ENCODE results near the gene PLPP1.

The PLPP1 gene

GRCh38 chr5:55576661-55577060, 41.9 kb upstream of the PLPP1 start:
- H3K4me3 ChIP-seq (replicated peaks; ENCODE audit: low read depth, low read length) = no peak overlapping the region
- TF ChIP-seq, protein P1, sequence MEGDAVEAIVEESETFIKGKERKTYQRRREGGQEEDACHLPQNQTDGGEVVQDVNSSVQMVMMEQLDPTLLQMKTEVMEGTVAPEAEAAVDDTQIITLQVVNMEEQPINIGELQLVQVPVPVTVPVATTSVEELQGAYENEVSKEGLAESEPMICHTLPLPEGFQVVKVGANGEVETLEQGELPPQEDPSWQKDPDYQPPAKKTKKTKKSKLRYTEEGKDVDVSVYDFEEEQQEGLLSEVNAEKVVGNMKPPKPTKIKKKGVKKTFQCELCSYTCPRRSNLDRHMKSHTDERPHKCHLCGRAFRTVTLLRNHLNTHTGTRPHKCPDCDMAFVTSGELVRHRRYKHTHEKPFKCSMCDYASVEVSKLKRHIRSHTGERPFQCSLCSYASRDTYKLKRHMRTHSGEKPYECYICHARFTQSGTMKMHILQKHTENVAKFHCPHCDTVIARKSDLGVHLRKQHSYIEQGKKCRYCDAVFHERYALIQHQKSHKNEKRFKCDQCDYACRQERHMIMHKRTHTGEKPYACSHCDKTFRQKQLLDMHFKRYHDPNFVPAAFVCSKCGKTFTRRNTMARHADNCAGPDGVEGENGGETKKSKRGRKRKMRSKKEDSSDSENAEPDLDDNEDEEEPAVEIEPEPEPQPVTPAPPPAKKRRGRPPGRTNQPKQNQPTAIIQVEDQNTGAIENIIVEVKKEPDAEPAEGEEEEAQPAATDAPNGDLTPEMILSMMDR (IDR thresholded peaks at IDR 0.05; ENCODE audit: low read depth, low read length, missing control alignments) = no peak

DNA sequence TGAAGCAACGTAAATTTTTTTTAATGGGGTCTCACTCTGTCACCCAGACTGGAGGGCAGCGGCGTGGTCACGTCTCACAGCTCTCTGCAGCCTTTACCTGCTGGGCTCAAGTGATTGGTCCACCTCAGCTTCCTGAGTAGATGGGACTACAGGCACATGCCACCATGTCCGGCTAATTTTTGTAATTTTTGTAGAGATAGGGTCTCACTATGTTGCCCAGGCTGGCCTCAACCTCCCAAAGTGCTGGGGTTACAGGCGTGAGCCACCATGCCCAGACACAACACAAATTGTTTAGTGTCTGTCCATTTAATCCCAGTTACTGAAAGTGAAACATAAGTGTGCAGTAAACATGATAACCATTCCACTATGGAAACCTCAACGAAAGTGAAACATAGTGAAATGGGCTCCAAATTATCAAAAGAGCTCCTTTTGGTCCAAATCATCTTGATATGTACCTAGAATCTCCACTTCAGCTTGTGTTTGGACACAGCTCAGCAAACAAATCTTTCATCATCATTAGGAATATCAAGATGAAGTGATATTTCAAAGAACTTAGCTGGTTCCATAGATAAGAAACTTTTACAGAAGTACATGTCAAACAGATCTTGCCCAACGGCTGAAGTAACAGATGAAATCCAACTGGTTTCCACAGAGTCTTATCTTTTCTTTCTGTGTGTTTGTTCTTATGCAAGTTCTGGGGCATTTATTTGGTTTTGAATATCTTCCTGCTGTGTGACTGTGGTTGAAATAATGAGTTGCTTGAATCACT, 41.2 kb upstream of the PLPP1 start:
- H3K4me3 ChIP-seq (replicated peaks; ENCODE audit: low read depth, low read length) = no peak overlapping the region
- TF ChIP-seq, protein P1 (IDR thresholded peaks at IDR 0.05; ENCODE audit: low read depth, low read length, missing control alignments) = no peak
- DNase-seq (ENCODE audit: extremely low read depth, low read depth) = no peak

More at GRCh38 chr5:55576661-55577060, 41.9 kb upstream of the PLPP1 start:
- DNase-seq (ENCODE audit: extremely low read depth, low read depth) = no peak

GRCh38 chr5:55572600-55572999, 37.8 kb upstream of the PLPP1 start:
- no peak for DNase-seq (ENCODE audit: extremely low read depth, low read depth)
- TF ChIP-seq, protein P1 (IDR thresholded peaks at IDR 0.05; ENCODE audit: low read depth, low read length, missing control alignments) = no peak
- H3K4me3 ChIP-seq (replicated peaks; ENCODE audit: low read depth, low read length) = no peak overlapping the region

- TF ChIP-seq, protein P1 (IDR thresholded peaks at IDR 0.05; ENCODE audit: low read depth, low read length, missing control alignments) = no peak
- no peak for DNase-seq (ENCODE audit: extremely low read depth, low read depth)
- H3K4me3 ChIP-seq (replicated peaks; ENCODE audit: low read depth, low read length) = no peak overlapping the region
Measured at GRCh38 chr5:55572020-55572419, 37.3 kb upstream of the PLPP1 start.

- no peak overlapping the region for H3K4me3 ChIP-seq (replicated peaks; ENCODE audit: low read depth, low read length)
- DNase-seq (ENCODE audit: extremely low read depth, low read depth) = no peak
- TF ChIP-seq, protein P1 (IDR thresholded peaks at IDR 0.05; ENCODE audit: low read depth, low read length, missing control alignments) = no peak
Measured at GRCh38 chr5:55570570-55570969, 35.8 kb upstream of the PLPP1 start.

- H3K4me3 ChIP-seq (replicated peaks; ENCODE audit: low read depth, low read length) = no peak overlapping the region
- TF ChIP-seq, protein P1 (IDR thresholded peaks at IDR 0.05; ENCODE audit: low read depth, low read length, missing control alignments) = no peak
- no peak for DNase-seq (ENCODE audit: extremely low read depth, low read depth)
Measured at GRCh38 chr5:55570026-55570425, 35.3 kb upstream of the PLPP1 start.

DNA sequence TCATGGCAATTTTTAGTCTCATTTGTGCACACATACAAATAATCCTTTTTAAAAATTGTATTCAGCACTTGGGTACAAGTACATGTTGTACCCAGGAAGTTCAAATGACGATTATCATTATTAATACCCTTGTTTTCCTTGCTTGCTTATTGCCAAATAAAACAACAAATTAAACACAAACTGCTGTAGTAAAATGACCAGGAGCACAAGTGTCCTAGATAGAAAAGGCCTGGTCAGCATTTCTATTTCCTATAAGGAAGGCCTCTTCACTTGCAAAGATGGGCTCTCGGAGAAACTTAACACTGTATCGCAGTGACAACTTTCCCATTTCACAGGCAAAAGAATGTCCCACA, 34.7 kb upstream of the PLPP1 start:
- no peak for DNase-seq (ENCODE audit: extremely low read depth, low read depth)
- no peak overlapping the region for H3K4me3 ChIP-seq (replicated peaks; ENCODE audit: low read depth, low read length)
- TF ChIP-seq, protein P1 (IDR thresholded peaks at IDR 0.05; ENCODE audit: low read depth, low read length, missing control alignments) = no peak
